Astrocyte of the spinal cord (primary cell): Measurements from ENCODE around the gene IL22RA2.

ENCODE experiments used
- DNase-seq: peaks from one replicate; pipeline ENCODE4 v3.0.0; 2011; ENCODE audit warnings: low read depth, low spot score
- H3K4me3 ChIP-seq: 2 replicates; pipeline ENCODE4 v1.5.1; 2011; ENCODE audit warnings: low read depth, mild to moderate bottlenecking, low read length, moderate library complexity
- CTCF ChIP-seq: IDR thresholded peaks from 2 replicates; pipeline ENCODE4 v1.5.1; 2012; ENCODE audit warnings: low read depth, mild to moderate bottlenecking, low read length, inconsistent platforms
- in situ Hi-C: cut with HindIII; loops from 2 replicates; pipeline ENCODE4 v1.10.0; 2017; ENCODE audit warnings: low sequenced_read_pairs

The IL22RA2 gene

DNA sequence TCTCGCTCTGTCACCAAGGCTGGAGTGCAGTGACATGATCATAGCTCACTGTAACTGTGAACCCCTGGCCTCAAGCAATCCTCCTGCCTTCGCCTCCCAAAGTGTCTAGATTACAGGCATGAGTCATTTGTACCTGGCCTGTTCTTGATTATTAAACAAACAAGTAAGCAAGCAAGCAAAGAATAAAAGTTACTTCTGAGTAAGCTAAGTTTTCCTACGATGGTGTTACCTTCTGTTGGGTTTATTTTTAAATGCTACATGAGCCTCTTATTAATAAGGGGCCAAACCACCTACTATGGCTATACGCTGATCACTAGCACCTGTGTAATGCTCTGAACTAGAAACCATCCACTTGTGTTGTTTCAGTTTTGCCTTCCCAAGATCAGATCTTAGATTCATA lies 50.8 kb downstream of the IL22RA2 start:
- DNase-seq, result no peak
- H3K4me3 ChIP-seq, result no peak overlapping the region
- no peak for TF ChIP-seq CTCF
- in situ Hi-C loops, result no loop called here

GRCh38 chr6:137121401-137121997 lies 51.9 kb downstream of the IL22RA2 start:
- no peak overlapping the region for H3K4me3 ChIP-seq
- TF ChIP-seq CTCF, result no peak
- in situ Hi-C loops, result no loop called here
- no peak for DNase-seq

DNA sequence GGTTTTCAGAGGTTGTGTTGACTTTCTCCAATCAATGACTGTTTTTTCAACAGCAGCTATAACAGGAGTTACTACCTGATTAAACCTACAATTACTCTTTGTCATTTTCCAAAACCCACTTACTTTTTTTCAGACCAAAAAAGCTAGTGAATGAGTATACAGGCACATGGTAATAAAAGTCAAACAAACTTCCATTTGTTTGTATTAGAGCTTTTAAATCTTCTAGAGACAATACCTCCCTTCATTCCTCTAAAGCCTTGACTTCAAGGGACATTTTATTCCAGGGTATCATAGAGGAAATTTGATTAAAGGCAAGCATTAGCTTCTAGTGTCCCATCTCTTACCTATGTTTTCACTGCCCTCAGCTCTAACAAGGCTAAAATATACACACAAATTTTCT lies 52.7 kb downstream of the IL22RA2 start:
- no peak for TF ChIP-seq CTCF
- no peak overlapping the region for H3K4me3 ChIP-seq
- no peak for DNase-seq
- in situ Hi-C loops, result no loop called here

DNA sequence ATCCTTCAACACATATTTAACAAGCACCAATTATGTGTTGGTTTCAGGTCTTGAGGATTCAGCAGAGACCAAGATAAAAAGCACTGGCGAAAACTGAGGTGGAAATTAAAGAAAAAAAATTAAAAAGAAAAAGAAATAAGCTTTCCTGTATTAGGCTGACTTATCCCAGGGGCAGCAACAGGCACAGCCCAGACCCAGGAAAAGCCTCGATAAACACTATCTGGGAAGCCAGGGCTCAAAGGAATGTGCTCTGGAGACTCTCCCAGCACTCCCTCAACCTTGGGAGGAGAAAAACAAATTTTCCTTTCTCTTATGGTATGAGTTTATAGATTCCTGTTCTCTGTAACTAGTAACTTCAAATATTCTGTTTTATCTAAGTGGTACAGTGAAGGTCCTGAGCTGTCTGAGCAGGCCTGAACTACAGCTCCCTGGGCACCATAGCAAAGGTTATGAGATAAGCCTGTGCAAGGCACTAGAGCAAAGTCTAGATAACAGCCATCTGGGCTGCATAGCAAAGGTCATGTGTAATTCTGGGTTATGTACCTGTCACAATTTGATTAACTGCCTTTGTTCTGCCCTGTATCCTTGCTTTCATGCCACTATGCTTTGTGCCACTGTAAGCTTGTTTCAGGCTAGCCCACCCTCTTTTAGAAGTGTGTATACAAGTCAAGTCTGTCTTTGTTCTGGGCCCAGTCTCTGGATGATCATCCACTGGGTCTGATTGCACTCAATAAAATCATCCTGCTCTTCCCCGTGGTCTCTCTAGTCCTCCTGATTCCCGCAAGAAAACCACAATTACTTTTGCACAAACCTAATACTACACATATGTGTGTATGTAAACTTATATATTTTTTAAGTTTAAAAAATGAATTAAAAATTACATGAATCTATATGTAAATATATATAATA lies 54.0 kb downstream of the IL22RA2 start:
- in situ Hi-C loops, result no loop called here
- no peak for TF ChIP-seq CTCF
- H3K4me3 ChIP-seq, result no peak overlapping the region
- no peak for DNase-seq

- no peak for DNase-seq
- TF ChIP-seq CTCF, result no peak
- H3K4me3 ChIP-seq, result no peak overlapping the region
- in situ Hi-C loops, result no loop called here
Measured at GRCh38 chr6:137117581-137117980, 55.9 kb downstream of the IL22RA2 start.

DNA sequence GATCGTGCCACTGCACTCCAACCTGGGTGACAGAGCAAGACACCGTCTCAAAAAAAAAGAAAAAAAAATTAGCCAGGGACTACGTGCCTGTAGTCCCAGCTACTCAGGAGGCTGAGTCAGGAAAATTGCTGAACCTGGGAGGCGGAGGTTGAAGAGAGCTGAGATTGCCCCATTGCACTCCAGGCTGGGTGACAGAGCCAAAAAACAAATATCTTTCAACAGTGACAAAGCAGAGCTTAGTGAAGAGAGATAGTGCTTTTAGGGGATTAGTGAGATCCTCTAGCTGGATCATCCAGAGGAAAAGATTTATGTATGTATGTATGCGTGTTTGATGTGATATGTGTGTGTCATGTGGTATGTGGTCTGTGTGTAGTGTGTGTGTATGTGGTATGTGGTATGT lies 56.6 kb downstream of the IL22RA2 start:
- TF ChIP-seq CTCF, result no peak
- H3K4me3 ChIP-seq, result no peak overlapping the region
- DNase-seq, result no peak
- in situ Hi-C loops, result no loop called here
